ENCODE data around the gene GSX1.

The GSX1 gene

GRCh38 chr13:27835799-27836198 lies 43.5 kb downstream of the GSX1 start:
- no peak for DNase-seq

DNA sequence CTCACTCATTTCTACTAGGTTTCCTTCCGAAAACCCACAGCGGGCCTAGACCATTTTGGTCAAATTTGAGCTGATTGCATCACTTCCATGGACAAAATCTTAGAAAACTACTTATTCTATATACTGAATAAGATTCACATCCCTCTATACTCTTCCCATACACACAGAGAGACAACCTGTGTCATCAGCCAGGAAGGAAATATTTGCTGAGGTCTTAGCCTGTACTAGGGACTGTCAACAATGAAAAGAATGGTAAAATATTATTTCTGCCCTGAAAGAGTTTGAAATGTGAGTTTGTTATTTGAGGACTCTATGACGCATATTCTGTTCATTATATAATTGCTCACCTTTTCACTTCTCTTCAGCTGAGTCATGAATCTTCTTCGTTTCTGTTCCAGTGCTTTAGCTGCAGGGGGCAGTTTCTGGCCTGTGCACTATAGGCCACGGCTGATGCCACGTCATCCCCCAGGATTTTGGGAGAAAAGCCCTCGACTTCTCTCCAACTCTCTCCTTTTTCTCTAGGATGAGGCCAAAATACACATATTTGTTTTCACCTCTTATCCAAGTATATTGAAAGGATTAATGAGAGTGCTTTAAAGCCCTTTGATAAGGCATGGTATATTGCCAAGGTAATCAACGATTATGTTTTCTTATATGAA lies 47.7 kb downstream of the GSX1 start:
- DNase-seq: no peak

DNA sequence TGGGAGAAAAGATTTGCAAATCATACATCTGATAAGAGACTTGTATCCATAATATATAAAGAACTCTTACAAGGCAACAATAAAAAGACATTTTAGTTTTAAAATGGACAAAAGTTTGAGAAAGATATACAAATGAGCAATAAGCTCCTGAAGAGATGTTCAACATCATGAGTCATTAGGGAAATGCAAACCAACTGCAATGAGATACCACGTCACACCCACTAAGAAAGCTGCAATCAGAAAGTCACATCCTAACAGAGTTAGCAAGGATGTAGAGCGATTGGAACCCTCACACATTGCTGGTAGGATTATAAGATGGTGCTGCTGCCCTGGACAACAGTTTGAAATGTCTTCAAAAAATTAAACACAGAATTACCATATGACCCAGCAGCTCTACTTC lies 50.3 kb downstream of the GSX1 start:
- no peak for DNase-seq
